SH-SY5Y (cell line): ENCODE results near the gene SNCB.

Experiments
- GATA2 ChIP-seq: IDR thresholded peaks from 2 replicates; pipeline ENCODE4 v1.6.1; 2011; ENCODE audit warnings: mild to moderate bottlenecking, low read depth, low read length
- GATA3 ChIP-seq: IDR thresholded peaks from 2 replicates; pipeline ENCODE4 v1.6.1; 2011; ENCODE audit warnings: low read depth, mild to moderate bottlenecking, low read length, moderate library complexity

DNA sequence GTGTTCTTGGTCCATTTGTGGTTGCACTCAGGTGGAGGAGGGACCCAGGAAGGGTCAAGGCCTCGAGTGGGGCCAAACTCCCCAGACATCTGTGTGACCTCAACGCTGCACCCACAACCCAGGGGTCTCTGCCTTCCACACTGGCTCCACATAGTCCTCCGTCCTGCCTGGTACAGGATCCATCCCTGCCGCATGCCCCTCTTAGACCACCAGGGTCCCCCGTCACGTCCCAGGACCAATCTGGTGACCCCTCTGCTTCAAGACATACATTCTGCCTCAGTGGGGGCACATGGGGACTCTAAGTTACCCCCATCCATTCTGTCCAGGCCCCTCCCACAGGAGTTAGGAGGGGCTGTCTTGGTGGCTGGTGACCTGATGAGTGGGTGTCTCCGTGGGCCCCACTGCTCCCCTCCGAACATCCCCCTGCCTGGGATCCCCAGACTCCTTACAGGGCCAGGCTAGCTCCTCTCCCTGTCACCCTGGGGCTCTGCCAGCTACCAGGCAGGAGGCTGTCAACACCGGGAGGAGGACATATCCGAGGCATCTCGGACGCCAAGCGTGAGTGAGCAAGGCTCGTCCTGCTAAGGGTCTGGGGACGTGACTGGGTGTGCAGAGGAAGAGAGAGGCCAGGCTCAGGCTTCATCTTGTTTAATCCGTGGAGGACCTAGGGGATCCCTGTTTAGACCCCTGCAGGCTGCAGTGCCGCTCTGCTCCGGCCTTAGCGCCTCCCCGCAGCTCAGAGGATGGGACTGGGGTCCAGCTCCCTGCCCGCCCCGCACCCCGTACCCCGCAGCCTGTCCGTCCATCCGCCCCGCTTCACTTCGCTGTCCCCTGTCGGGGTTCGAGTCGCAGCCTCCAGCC lies 49.3 kb upstream of the SNCB start:
- TF ChIP-seq GATA3: no peak
- TF ChIP-seq GATA2: no peak
